Ishikawa (cell line): ENCODE results near the gene CD6.

ENCODE experiments used
- CEBPB ChIP-seq: IDR thresholded peaks from 2 replicates; pipeline ENCODE4 v1.6.1; 2012
- CREB1 ChIP-seq: IDR thresholded peaks from 2 replicates; pipeline ENCODE4 v1.6.1; 2012; ENCODE audit warnings: low read depth
- EGR1 ChIP-seq: IDR thresholded peaks from 2 replicates; pipeline ENCODE4 v1.6.1; 2012
- EP300 ChIP-seq: IDR thresholded peaks from 2 replicates; pipeline ENCODE4 v1.6.1; 2012; ENCODE audit warnings: borderline replicate concordance
- FOXM1 ChIP-seq: IDR thresholded peaks from 2 replicates; pipeline ENCODE4 v1.6.1; 2012; ENCODE audit warnings: low read depth, borderline replicate concordance
- MAX ChIP-seq: IDR thresholded peaks from 2 replicates; pipeline ENCODE4 v1.6.1; 2012
- NFIC ChIP-seq: IDR thresholded peaks from 2 replicates; pipeline ENCODE4 v1.6.1; 2012
- RAD21 ChIP-seq: IDR thresholded peaks from 2 replicates; pipeline ENCODE4 v1.6.1; 2012; ENCODE audit warnings: low read depth
- REST ChIP-seq: IDR thresholded peaks from 2 replicates; pipeline ENCODE4 v1.6.1; 2012; ENCODE audit warnings: low read depth, mild to moderate bottlenecking
- TAF1 ChIP-seq: IDR thresholded peaks from 2 replicates; pipeline ENCODE4 v1.6.1; 2012; ENCODE audit warnings: low read depth, mild to moderate bottlenecking
- TCF12 ChIP-seq: IDR thresholded peaks from 2 replicates; pipeline ENCODE4 v1.6.1; 2012; ENCODE audit warnings: low read depth
- TEAD4 ChIP-seq: IDR thresholded peaks from 2 replicates; pipeline ENCODE4 v1.6.1; 2012
- USF1 ChIP-seq: IDR thresholded peaks from 2 replicates; pipeline ENCODE4 v1.6.1; 2012
- YY1 ChIP-seq: IDR thresholded peaks from 2 replicates; pipeline ENCODE4 v1.6.1; 2012; ENCODE audit warnings: low read depth
- ZBTB7A ChIP-seq: IDR thresholded peaks from 2 replicates; pipeline ENCODE4 v1.6.1; 2012; ENCODE audit warnings: low read depth

CD6 gene

GRCh38 chr11:60966890-60967289 is 4.6 kb upstream of the CD6 start:
- TF ChIP-seq CEBPB = no peak
- no peak for TF ChIP-seq ZBTB7A
- no peak for TF ChIP-seq TCF12
- TF ChIP-seq TEAD4 = no peak
- TF ChIP-seq TAF1 = no peak
- TF ChIP-seq RAD21 = no peak
- no peak for TF ChIP-seq USF1
- TF ChIP-seq REST = no peak
- TF ChIP-seq CREB1 = no peak
- no peak for TF ChIP-seq YY1
- TF ChIP-seq FOXM1 = no peak
- no peak for TF ChIP-seq EGR1
- no peak for TF ChIP-seq MAX

- TF ChIP-seq MAX = no peak
- no peak for TF ChIP-seq TCF12
- no peak for TF ChIP-seq EGR1
- no peak for TF ChIP-seq RAD21
- TF ChIP-seq YY1 = no peak
- TF ChIP-seq TAF1 = no peak
- no peak for TF ChIP-seq EP300
- no peak for TF ChIP-seq NFIC
- TF ChIP-seq CREB1 = no peak
- no peak for TF ChIP-seq TEAD4
- no peak for TF ChIP-seq CEBPB
- TF ChIP-seq USF1 = no peak
- TF ChIP-seq FOXM1 = no peak
- TF ChIP-seq ZBTB7A = no peak
- TF ChIP-seq REST = no peak
Measured at GRCh38 chr11:60968223-60968622, 3.3 kb upstream of the CD6 start.

- TF ChIP-seq MAX (no peak), RAD21 (peak; percentile 78)
Measured at GRCh38 chr11:60970369-60970774, 1.1 kb upstream of the CD6 start.

- TF ChIP-seq FOXM1 = no peak
- no peak for TF ChIP-seq ZBTB7A
- no peak for TF ChIP-seq CEBPB
- TF ChIP-seq TCF12 = no peak
- no peak for TF ChIP-seq EGR1
- TF ChIP-seq RAD21 = no peak
- no peak for TF ChIP-seq EP300
- TF ChIP-seq NFIC = no peak
- TF ChIP-seq TAF1 = no peak
- no peak for TF ChIP-seq USF1
- no peak for TF ChIP-seq YY1
- no peak for TF ChIP-seq CREB1
- TF ChIP-seq TEAD4 = no peak
- no peak for TF ChIP-seq REST
Measured at GRCh38 chr11:60970890-60971289, 590 bp upstream of the CD6 start.
